ENCODE measurements around the gene ELN.

ELN gene

DNA sequence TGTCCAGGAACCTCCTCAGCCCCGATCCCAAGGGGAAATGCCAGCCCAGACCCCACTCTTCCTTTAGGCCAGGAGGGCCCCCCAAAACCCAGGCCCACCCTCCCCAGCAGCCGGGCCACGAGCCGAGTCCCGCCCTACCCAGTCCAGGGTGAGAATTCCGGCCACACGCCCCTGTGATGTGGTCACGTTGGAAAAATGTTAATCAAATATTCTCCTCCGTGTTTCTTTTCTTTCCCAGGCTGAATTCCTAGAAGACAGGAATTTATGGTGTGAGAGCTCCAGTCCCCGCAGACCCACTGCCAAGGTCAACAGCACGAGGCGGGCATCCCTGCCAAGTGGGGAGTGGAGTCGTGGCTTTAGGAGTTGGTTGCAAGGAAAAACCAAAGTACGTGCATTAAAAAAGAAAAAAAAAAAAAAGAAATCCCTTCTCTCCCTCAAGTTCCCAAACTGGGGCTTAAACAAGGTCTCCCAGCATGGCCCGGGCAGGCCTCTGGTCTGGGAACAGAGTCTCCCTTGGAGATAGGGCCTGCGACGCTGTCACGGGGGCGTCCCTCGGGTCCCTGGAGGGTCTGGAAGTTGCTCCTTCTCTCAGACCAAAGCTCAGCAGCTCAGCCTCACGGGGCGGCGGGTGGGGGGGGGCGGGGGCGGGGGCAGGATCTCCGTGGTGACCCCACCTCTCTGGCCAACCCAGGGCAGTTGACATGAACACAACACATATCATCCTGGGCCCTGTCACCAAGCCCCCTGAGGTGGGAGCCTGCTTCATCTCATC lies 28.1 kb upstream of the ELN start:
- ChIA-PET POLR2A (interaction anchor here (0.6 kb wide), 1 partner anchor 100 kb away, joined by 3 read pairs; no protein-coding TSS in a partner anchor), CTCF (interaction anchor here (1.2 to 3.3 kb wide), 2 partner anchors 9 to 27 kb away, joined by 4 to 13 read pairs; no protein-coding TSS in a partner anchor)
- peak; percentile 86 for DNase-seq (ENCODE audit: low read depth, low spot score)
- H3K4me3 ChIP-seq (ENCODE audit: low read depth, low read length): no peak overlapping the region
- TF ChIP-seq, protein P1, sequence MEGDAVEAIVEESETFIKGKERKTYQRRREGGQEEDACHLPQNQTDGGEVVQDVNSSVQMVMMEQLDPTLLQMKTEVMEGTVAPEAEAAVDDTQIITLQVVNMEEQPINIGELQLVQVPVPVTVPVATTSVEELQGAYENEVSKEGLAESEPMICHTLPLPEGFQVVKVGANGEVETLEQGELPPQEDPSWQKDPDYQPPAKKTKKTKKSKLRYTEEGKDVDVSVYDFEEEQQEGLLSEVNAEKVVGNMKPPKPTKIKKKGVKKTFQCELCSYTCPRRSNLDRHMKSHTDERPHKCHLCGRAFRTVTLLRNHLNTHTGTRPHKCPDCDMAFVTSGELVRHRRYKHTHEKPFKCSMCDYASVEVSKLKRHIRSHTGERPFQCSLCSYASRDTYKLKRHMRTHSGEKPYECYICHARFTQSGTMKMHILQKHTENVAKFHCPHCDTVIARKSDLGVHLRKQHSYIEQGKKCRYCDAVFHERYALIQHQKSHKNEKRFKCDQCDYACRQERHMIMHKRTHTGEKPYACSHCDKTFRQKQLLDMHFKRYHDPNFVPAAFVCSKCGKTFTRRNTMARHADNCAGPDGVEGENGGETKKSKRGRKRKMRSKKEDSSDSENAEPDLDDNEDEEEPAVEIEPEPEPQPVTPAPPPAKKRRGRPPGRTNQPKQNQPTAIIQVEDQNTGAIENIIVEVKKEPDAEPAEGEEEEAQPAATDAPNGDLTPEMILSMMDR (IDR thresholded peaks at IDR 0.05; ENCODE audit: insufficient read depth, low read length, missing control alignments): no peak

- ChIA-PET POLR2A (interaction anchor here (0.6 kb wide), 1 partner anchor 101 kb away, joined by 3 read pairs; no protein-coding TSS in a partner anchor), CTCF (interaction anchor here (3.3 kb wide), 1 partner anchor 26 kb away, joined by 13 read pairs; no protein-coding TSS in a partner anchor)
- DNase-seq (ENCODE audit: low read depth, low spot score): no peak
- TF ChIP-seq, protein P1 (IDR thresholded peaks at IDR 0.05; ENCODE audit: insufficient read depth, low read length, missing control alignments): no peak
- no peak overlapping the region for H3K4me3 ChIP-seq (ENCODE audit: low read depth, low read length)
Observed at GRCh38 chr7:74000489-74001149, 27.4 kb upstream of the ELN start.

GRCh38 chr7:74001150-74001494 lies 26.9 kb upstream of the ELN start:
- ChIA-PET CTCF (interaction anchor here (3.3 kb wide), 1 partner anchor 25 kb away, joined by 13 read pairs; no protein-coding TSS in a partner anchor), POLR2A (no interaction called here)
- TF ChIP-seq, protein P1 (IDR thresholded peaks at IDR 0.05; ENCODE audit: insufficient read depth, low read length, missing control alignments): no peak
- no peak overlapping the region for H3K4me3 ChIP-seq (ENCODE audit: low read depth, low read length)
- no peak for DNase-seq (ENCODE audit: low read depth, low spot score)

DNA sequence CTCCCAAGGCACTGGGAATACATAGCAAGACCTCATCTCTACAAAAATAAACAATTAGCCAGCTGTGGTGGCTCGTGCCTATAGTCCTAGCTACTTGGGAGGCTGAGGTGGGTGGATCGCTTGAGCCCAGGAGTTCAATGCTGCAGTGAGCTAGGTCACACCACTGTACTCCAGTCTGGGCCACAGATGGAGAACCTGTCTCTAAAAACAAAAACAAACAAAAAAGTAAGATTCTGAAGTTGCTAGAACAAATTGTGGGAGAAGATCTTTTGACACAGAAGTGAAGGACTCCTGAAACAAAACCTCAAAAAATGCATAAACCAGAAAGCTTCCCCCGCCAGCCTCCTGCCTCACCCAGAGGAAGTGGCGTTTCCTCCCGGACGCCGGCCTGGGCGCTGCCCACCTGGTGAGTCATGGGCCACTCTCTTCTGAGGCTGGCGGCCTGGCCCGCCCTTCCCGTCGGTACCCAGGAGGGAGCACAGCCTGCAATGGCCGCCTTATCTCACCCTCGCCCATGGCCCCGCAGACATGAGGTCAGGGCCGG lies 25.4 kb upstream of the ELN start:
- peak; percentile 21 for DNase-seq (ENCODE audit: low read depth, low spot score)
- TF ChIP-seq, protein P1 (IDR thresholded peaks at IDR 0.05; ENCODE audit: insufficient read depth, low read length, missing control alignments): no peak
- POLR2A ChIA-PET: interaction anchor here (0.7 kb wide), 1 partner anchor 11 kb away, joined by 3 read pairs; no protein-coding TSS in a partner anchor
- H3K4me3 ChIP-seq (ENCODE audit: low read depth, low read length): no peak overlapping the region
- CTCF ChIA-PET: interaction anchor here (1.1 to 1.3 kb wide), 2 partner anchors 23 to 24 kb away, joined by 4 to 7 read pairs; no protein-coding TSS in a partner anchor

DNA sequence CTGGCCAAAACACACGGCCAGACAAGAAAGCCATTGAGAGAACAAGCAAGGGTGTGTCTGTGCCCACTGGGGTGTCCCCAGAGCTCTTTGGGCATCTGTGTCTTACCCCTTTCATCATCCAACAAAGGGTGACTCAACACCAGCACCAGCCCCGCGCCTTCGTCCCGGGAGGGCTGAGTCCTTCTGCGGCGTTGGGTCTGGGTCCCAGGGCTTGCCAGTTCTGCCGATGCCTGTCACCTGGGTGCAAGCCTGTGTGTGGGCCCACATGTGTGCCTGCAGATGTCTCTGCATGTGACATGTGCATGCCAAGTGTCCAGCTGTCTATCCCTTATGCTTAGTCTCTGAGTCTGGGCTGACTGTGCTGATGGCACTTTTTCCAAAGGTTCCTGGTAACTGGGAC lies 24.4 kb upstream of the ELN start:
- DNase-seq (ENCODE audit: low read depth, low spot score): no peak
- H3K4me3 ChIP-seq (ENCODE audit: low read depth, low read length): no peak overlapping the region
- CTCF ChIA-PET: interaction anchor here (1.1 kb wide), 1 partner anchor 23 kb away, joined by 7 read pairs; no protein-coding TSS in a partner anchor

More for the DNA sequence above, 24.4 kb upstream of the ELN start:
- POLR2A ChIA-PET: no interaction called here
- TF ChIP-seq, protein P1 (IDR thresholded peaks at IDR 0.05; ENCODE audit: insufficient read depth, low read length, missing control alignments): no peak

All from AG04449 (cell line).